HG02938 (cell line): ENCODE results near the gene PRR13.
"Not testable (repeated sequence)": the region's sequence is repeated elsewhere in the genome, so short reads cannot be mapped to it uniquely, and the experiment has no call there.

ENCODE experiments used
- ATAC-seq: cut with Tn5 transposase; IDR thresholded peaks from one replicate; pipeline ENCODE4 v1.9.1; 2021; ENCODE audit warnings: mild to moderate bottlenecking, moderate library complexity; ENCODE audit not compliant: unreplicated experiment

Gene PRR13

GRCh38 chr12:53467880-53468279 lies 26.3 kb downstream of the PRR13 start:
- no peak for ATAC-seq

GRCh38 chr12:53468282-53468681 lies 26.7 kb downstream of the PRR13 start:
- ATAC-seq: no peak

DNA sequence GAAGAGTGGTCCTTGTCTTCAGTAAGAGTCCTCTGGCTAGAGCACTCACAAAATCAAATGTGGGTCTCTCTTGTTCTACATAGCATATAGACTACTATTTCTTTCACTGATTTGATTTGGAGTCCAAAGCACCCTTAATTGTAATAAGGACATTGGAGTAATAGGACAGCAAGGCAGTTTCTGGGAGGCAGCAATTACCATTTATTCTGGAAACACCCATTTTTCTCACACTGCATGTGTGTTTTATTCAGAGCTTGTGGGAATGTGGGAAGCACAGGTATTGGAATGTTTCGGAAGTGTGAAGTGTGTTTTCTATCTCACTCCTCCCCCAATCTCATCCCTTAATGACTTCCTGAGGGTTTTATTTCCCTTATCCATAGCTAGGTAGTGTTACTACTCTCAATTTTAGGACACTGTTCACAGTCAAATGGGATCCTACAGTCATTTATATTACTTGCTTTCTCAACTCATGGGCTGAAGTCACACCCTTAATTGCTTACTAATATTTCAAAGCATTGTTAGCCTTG lies 30.6 kb downstream of the PRR13 start:
- ATAC-seq: no peak

DNA sequence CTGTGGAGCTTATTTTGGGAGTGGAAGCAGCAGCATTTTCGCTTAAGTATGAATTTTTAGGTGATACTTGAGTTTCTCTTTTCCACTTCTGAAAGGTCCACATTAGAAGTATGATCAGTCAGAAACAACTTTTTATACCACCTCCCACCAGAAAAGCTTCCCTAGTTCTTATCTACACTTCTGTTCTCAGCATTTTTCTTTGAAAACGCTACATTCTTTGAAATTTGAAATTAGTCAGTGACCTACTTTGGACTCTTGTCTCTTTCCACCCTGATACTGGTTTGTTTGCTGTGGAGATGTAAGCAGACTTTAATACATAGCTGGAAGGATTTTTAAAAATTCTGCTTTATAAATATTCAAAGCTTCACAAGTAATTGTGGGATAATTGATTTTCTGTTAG lies 32.5 kb downstream of the PRR13 start:
- ATAC-seq: no peak

GRCh38 chr12:53474819-53475218 lies 33.3 kb downstream of the PRR13 start:
- ATAC-seq: no peak

GRCh38 chr12:53476769-53477209 lies 35.3 kb downstream of the PRR13 start:
- no peak for ATAC-seq

GRCh38 chr12:53478865-53479264 lies 37.3 kb downstream of the PRR13 start:
- no peak for ATAC-seq

DNA sequence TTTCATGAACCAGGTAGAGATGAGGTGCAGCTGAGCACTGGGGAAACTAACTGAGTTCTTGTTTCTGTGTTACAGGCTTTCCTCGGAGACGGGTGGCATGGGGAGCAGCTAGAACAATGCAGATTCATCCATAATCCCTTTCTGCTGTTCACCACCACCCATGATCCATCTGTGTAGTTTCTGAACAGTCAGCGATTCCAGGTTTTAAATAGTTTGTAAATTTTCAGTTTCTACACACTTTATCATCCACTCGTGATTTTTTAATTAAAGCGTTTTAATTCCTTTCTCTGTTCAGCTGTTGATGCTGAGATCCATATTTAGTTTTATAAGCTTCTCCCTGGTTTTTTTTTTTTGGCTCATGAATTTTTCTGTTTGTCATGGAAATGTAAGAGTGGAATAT lies 37.8 kb downstream of the PRR13 start:
- no peak for ATAC-seq

DNA sequence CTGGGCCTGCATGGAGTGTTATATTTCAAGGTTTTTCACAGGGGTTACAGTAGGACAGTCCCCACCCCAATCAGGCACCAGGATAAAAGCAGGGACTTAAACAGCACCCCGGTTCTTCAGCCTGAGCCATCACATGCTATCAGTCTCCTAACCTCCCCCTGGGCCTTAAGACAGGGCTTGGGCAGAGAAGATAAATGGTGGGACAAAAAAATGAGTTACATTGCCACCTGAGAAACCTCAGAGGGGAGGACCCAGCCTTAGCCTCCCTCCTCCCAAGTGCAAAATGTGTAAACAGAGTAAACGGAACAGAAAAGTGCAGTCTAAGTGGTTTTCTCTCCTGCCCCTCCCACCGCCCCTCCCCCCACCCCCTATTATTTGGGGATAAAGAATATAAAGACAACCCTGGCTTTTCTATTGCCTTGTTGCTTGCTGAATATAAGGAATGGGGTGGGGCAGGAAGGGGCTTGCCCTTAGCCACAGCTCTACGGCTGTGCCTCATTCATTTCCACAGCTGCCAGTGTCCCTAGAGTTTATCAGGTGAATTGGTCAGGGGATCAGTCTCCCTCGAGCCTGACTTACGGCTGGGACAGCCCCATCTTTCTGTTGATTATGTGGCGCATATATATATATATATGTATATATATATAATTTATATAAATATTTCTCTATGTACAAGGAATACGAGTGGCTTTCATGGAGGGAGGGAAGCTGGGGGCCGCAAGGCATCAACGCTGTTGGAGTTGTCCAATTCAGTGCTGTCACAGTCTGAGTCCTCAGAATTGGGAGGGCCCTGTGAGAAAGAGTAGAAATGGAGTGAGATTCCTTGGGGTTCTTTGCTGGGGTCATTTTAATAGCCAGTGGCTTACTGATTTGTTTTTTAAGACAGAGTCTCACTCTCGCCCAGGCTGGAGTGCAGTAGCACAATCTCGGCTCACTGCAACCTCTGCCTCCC lies 39.2 kb downstream of the PRR13 start:
- ATAC-seq: no peak

GRCh38 chr12:53481458-53481857 lies 39.9 kb downstream of the PRR13 start:
- ATAC-seq: not testable (repeated sequence)

DNA sequence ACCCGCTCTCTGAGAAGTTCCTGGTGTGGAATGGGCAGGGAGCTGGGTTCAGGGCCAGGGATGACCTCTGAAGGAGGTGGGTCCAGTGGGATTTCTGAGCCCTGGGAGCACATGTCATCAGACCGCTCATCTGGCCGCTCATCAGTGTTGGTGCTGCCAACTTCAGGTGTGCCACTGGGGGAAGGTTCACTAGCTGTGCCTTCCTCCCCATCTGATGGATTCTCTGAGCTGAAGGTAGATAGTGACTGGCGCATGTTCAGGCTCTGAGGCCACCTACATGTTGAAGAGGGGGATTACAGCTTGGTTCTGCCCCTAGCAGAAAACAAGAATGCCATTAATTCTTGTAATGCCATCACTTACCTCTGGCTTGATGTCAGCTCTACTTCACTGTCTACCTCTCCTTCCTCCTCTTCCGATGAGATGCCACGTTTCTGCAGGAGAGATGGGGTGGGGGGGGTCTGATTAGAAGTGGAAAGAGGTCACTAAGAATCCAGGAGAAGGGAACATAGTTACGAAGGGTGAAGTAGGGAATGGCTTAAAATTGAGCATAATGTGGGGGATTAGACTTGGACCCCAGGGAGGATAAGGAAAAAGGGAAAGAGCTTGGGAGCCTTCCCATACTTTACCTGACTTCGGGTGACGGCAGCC lies 40.5 kb downstream of the PRR13 start:
- no peak for ATAC-seq

GRCh38 chr12:53482626-53483168 lies 41.2 kb downstream of the PRR13 start:
- ATAC-seq: no peak

- no peak for ATAC-seq
Observed at GRCh38 chr12:53483225-53483978, 41.9 kb downstream of the PRR13 start.

GRCh38 chr12:53483979-53484377 lies 42.4 kb downstream of the PRR13 start:
- no peak for ATAC-seq

GRCh38 chr12:53484686-53485575 lies 43.4 kb downstream of the PRR13 start:
- ATAC-seq: no peak

- no peak for ATAC-seq
Observed at GRCh38 chr12:53485955-53486735, 44.6 kb downstream of the PRR13 start.

- no peak for ATAC-seq
Observed at GRCh38 chr12:53486736-53487487, 45.4 kb downstream of the PRR13 start.

DNA sequence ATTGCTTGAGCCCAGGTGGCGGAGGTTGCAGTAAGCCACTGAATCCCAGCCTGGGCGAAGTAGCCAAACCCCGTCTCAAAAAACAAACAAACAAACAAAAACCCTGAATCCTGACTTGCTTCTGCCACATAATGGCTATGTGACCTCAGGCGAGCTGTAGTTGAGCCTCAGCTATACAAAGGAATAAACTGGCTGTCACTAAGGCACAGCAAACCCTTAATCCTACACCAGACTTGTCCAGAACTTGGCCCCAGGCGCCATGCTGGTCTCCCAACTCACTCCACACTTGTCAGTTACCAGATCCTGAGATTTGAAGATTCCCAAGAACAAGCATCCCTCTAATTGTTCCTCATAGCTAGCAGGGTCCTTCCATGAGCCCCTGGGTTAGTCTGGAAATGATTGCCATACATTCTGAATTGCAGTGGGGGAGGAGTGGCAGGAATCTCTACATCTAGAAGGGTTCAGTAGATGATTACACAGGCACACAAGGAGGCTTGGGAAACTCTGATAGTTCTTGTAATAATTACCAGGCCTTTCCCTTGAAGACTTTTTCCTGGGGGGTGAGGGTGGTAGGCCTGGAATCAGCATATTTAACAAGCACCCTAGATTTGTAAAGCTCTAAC lies 47.8 kb downstream of the PRR13 start:
- ATAC-seq: no peak
